ENCODE data around the gene EFHC1. TPM values are rescaled to one million over a fixed set of nuclear protein-coding genes. Genes with fewer than 3 reads are reported as not detected.
A peak's percentile ranks its signal among the peaks of the same experiment; 100 is the strongest.

The EFHC1 gene
- total RNA-seq, 1 donor from 2014 or later: 25.6 TPM

GRCh38 chr6:52518279-52518945, 98.3 kb downstream of the EFHC1 start:
- Mint-ChIP-seq H3K27ac (ENCODE audit: unreplicated experiment) (peak overlapping the region; percentile 90), H3K4me1 (ENCODE audit: low read depth, unreplicated experiment) (peaks cover 41% of the 10 kb centered on the region), H3K27me3 (ENCODE audit: unreplicated experiment) (peaks cover 6% of the 10 kb centered on the region), H3K36me3 (ENCODE audit: unreplicated experiment) (no peaks in the 10 kb centered on the region), H3K9me3 (ENCODE audit: unreplicated experiment) (peaks cover 2% of the 10 kb centered on the region), H3K4me3 (ENCODE audit: unreplicated experiment) (peak overlapping the region; percentile 44)
- DNase-seq: no peak
- no peak for TF ChIP-seq CTCF (IDR thresholded peaks at IDR 0.05; ENCODE audit: partially characterized antibody, unreplicated experiment)

DNA sequence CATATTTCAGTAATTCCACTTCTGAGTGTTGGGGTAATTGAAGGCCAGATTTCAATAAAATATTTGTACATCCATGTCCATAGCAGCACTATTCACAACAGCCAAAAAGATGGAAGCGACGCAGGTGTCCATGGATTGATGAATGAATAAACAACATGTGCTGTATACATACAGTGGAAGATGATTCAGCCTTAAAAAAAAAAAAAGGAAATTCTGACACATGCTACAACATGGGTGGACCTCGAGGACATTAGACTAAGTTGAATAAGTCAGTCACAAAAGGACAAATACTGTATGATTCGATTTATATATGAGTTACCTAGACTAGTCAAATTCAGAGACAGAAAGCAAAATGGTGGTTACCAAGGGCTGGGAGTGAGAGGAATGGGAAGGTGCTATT, 99.5 kb downstream of the EFHC1 start:
- no peak for DNase-seq
- H3K27me3 Mint-ChIP-seq (ENCODE audit: unreplicated experiment): peaks cover 6% of the 10 kb centered on the region
- no peak overlapping the region for H3K4me3 Mint-ChIP-seq (ENCODE audit: unreplicated experiment)
- H3K4me1 Mint-ChIP-seq (ENCODE audit: low read depth, unreplicated experiment): peaks cover 32% of the 10 kb centered on the region
- H3K9me3 Mint-ChIP-seq (ENCODE audit: unreplicated experiment): peaks cover 2% of the 10 kb centered on the region
- H3K36me3 Mint-ChIP-seq (ENCODE audit: unreplicated experiment): no peaks in the 10 kb centered on the region
- no peak overlapping the region for H3K27ac Mint-ChIP-seq (ENCODE audit: unreplicated experiment)
- TF ChIP-seq CTCF (IDR thresholded peaks at IDR 0.05; ENCODE audit: partially characterized antibody, unreplicated experiment): no peak

DNA sequence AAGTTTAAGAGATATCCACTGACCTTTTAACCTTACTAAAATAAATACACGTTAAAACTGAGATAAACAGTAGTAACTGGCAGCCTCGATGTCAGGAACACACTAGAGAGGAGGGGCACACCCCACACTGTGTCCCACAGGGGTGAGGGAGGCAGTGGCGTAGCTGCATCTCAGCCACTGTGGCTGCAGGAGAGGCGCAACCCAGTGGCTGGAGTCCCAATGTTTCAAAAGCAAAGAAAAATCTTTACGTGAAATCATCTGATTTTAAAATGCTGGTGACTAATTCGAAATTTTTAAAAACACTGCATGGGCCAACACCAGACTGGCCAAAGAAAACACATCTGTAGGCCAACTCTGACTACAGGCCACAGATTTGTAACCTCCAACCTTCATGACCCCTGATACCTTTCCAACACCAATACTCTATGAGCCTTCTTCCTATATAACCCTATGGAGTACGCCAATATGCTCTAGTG, 102.0 kb downstream of the EFHC1 start:
- Mint-ChIP-seq H3K4me1 (ENCODE audit: low read depth, unreplicated experiment) (peaks cover 32% of the 10 kb centered on the region), H3K36me3 (ENCODE audit: unreplicated experiment) (no peaks in the 10 kb centered on the region), H3K27me3 (ENCODE audit: unreplicated experiment) (peaks cover 6% of the 10 kb centered on the region), H3K4me3 (ENCODE audit: unreplicated experiment) (peak overlapping the region; percentile 18), H3K27ac (ENCODE audit: unreplicated experiment) (peak overlapping the region; percentile 95), H3K9me3 (ENCODE audit: unreplicated experiment) (peaks cover 2% of the 10 kb centered on the region)
- no peak for TF ChIP-seq CTCF (IDR thresholded peaks at IDR 0.05; ENCODE audit: partially characterized antibody, unreplicated experiment)
- DNase-seq: no peak

GRCh38 chr6:52522655-52523054, 102.5 kb downstream of the EFHC1 start:
- no peak for TF ChIP-seq CTCF (IDR thresholded peaks at IDR 0.05; ENCODE audit: partially characterized antibody, unreplicated experiment)
- Mint-ChIP-seq H3K27ac (ENCODE audit: unreplicated experiment) (peak overlapping the region; percentile 95), H3K4me3 (ENCODE audit: unreplicated experiment) (peak overlapping the region; percentile 26)

DNA sequence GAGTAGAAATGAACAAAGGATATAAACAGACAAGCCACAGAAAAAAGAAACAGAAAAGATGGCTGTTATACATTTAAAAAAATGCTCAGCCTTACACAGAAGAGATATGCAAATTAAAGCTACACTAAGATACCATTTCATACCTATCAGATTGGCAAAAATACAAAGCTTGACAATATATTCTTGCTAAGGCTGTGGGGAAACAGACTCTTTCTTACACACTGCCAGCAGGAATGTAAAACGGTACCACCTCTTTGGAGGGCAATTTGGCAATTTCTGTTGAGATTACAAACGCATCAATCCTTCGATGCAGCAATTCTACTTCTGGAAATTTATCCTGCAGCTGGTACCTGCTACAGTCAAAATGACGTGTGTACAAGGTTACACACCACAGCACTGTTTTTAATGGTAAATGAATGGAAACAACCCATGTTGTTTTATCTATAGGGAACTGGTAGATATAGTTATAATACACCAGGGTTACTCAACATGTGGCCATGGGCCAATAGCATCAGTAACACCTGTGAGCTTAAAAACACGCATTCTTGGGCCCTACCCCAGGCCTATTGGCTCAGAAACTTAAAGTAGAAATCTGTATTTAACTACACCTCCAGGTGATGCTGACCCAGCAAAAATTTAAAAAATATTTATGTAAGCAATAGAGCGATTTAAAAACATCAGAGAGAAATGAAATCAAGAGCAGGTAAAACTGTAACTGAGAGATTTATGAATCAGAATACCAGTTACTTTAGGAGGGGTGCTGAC, 103.4 kb downstream of the EFHC1 start:
- Mint-ChIP-seq H3K27ac (ENCODE audit: unreplicated experiment) (peak overlapping the region; percentile 95), H3K27me3 (ENCODE audit: unreplicated experiment) (peaks cover 6% of the 10 kb centered on the region), H3K36me3 (ENCODE audit: unreplicated experiment) (no peaks in the 10 kb centered on the region), H3K4me3 (ENCODE audit: unreplicated experiment) (no peak overlapping the region), H3K9me3 (ENCODE audit: unreplicated experiment) (peaks cover 2% of the 10 kb centered on the region), H3K4me1 (ENCODE audit: low read depth, unreplicated experiment) (peaks cover 28% of the 10 kb centered on the region)
- no peak for TF ChIP-seq CTCF (IDR thresholded peaks at IDR 0.05; ENCODE audit: partially characterized antibody, unreplicated experiment)
- no peak for DNase-seq

More at GRCh38 chr6:52522655-52523054, 102.5 kb downstream of the EFHC1 start:
- Mint-ChIP-seq H3K9me3 (ENCODE audit: unreplicated experiment) (peaks cover 2% of the 10 kb centered on the region), H3K4me1 (ENCODE audit: low read depth, unreplicated experiment) (peaks cover 31% of the 10 kb centered on the region), H3K27me3 (ENCODE audit: unreplicated experiment) (peaks cover 6% of the 10 kb centered on the region), H3K36me3 (ENCODE audit: unreplicated experiment) (no peaks in the 10 kb centered on the region)
- DNase-seq: no peak

Data from glutamatergic neuron (in vitro differentiated cells).